HG03066 (cell line): ENCODE data around the gene TESMIN.

ENCODE experiments used
- ATAC-seq: cut with Tn5 transposase; IDR thresholded peaks from one replicate; pipeline ENCODE4 v1.9.1; 2021; ENCODE audit warnings: low read depth; ENCODE audit not compliant: unreplicated experiment

Gene TESMIN

DNA sequence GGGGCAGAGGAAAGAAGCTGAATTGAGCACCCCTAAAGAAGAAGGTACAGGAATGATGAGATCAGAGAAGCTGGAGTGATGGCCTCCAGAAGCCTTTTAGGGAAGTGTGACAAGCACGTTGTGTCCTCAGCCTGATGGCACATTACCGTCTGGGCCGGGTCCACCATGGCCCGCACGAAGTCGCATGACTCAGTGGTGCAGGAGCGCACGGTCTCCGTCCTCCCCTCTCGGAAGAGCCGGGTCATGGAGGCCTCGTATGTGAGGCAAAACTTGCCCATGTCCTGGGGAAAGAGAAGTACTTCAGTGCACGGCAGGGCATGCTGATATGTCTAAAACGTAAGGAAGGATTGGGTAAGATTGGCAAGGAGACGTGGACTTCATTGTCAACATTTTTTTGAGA is 11.2 kb upstream of the TESMIN start:
- ATAC-seq, result no peak

DNA sequence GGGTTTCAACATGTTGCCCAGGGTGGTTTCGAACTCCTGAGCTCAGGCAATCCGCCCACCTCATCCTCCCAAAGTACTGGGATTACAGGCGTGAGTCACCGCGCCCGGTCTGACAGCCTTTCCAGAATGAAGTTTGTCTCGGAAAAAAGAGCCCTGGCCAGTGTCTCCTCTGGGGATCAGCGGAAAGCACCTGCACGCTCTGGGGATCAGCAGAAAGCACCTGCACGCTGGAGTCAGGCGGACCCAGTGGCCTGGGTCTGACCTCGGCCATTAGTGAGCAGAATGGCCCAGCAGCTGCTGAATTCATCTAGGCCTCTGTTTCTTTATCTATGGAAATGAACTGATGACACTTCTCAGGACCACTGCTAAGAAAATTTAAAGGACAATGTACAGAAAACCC is 10.5 kb upstream of the TESMIN start:
- ATAC-seq, result no peak

DNA sequence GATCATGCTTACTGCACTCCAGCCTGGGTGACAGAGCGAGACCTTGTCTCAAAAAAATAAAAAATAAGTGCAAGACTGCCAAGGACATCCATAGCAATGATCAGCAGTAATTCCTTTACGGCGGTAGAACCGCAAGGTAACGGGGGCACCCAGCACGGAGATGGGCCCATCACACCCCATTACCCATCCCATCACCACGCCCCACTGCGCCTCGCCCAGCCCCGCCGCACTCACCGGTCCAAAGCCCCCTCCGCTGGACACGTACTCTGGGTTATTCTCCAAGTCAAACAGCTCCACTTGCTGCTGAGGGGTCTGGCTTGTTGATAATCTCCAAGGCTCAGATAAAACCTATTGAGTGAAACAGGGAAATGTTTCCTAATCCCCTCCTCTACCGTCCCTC is 8.7 kb upstream of the TESMIN start:
- ATAC-seq, result no peak

DNA sequence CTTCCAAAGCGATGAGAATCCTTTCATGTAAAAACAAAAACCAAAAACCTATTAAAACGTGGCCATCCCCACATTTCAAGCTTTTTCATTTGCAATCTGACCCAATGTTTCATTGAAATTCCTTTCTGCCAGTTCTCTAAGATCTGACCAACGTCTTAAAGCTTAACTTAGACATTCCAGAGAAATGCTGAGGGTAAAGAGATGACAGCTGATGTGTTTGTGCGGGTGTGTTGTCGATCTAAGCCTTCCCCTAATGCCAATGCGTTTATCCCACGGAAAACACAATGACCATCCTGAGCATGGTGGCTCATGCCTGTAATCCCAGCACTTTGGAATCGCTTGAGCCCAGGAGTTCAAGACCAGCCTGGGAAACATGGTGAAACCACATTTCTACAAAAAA is 6.4 kb upstream of the TESMIN start:
- no peak for ATAC-seq

DNA sequence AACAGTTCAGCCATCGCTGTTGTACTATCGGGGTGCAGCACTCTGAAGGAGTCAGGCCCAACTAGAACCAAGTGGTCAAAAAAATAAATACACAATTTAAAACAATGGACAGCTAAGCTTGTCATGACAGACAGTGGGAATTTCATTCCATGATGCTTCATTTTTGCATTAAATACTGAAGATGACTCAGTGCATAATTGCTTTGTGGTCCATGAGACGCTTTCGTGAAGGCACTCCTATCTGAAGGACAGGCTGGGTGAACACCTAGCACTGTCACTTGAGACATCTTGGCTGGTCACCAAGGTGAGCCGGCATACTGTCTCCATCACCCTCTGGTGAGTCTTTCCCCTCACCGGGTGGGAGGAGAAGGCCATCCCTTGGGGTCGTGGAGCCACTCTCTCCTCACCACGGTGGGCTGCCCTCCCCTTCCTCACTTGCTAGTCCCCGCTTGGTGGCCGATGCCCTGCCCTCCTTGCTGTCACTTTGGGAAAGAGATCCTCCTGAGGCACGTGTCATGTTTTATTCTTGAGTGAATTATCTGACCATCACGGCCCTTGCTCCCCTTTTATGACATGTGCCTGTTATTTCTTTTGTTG is 4.9 kb upstream of the TESMIN start:
- no peak for ATAC-seq

DNA sequence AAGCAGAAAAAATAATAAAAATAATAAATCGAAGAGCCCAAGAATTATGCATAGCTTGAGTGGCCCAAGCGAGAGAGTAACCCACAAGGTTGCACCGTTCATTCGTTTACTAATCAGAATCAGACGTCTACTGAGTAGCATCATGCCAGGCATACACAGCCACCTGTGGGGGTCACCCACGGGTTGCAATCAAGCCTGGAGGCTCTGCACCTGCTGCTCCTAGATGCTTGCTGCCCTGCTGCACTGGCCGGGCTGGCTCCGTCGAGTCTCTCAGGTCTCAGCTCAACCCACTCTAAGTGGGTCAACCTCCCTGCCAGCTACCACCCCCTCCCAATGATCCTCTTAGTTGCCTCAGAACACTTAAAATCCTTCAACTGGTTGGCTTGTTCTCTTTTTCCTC is 2.0 kb upstream of the TESMIN start:
- ATAC-seq, result no peak

DNA sequence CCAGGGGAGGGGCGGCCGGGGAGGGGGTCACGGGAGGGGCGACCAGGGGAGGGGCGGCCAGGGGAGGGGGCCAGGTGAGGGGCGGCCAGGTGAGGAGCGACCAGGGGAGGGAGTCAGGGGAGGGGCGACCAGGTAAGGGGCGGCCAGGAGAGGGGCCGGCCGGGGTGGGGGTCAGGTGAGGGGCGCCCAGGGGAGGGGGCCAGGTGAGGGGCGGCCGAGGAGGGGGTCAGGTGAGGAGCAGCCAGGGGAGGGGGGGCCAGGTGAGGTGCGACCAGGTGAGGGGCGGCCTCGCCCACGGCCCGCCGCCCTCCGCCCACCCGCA is 355 bp downstream of the TESMIN start:
- no peak for ATAC-seq

DNA sequence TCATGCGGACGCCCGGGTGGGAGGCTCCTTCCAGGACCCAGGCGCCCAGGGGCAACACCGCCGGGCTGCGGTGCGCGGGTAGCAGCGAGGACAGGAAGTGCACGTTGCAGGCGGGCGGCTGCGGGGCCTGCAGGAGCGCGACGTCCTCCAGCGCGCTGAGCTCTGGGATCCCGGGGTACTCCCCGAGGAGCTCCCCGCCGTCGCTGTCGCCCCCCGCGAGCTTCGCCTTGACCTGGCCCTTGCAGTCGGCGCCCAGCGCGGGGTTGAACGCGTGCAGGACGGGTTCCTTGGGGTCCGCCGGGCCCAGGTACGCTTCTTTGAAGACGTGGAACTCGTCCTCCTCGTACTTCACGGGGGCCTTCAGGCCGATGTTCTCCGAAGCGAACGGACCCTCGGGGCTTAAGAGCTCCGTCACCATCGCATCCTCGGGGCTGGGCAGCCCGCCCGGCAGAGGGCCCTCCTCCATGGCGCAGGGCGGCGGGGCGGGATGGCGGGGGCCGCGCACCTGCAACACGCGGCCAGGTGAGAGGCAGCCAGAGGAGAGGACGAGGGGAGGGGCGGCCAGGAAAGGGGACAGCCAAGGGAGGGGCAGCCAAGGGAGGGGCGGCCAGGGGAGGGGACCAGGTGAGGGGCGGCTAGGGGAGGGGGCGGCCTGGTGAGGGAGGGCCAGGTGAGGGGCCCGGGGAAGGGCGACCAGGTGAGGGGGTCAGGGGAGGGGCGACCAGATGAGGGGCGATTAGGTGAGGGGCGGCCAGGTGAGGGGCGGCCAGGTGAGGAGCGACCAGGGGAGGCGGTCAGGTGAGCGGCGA is 921 bp downstream of the TESMIN start:
- no peak for ATAC-seq

DNA sequence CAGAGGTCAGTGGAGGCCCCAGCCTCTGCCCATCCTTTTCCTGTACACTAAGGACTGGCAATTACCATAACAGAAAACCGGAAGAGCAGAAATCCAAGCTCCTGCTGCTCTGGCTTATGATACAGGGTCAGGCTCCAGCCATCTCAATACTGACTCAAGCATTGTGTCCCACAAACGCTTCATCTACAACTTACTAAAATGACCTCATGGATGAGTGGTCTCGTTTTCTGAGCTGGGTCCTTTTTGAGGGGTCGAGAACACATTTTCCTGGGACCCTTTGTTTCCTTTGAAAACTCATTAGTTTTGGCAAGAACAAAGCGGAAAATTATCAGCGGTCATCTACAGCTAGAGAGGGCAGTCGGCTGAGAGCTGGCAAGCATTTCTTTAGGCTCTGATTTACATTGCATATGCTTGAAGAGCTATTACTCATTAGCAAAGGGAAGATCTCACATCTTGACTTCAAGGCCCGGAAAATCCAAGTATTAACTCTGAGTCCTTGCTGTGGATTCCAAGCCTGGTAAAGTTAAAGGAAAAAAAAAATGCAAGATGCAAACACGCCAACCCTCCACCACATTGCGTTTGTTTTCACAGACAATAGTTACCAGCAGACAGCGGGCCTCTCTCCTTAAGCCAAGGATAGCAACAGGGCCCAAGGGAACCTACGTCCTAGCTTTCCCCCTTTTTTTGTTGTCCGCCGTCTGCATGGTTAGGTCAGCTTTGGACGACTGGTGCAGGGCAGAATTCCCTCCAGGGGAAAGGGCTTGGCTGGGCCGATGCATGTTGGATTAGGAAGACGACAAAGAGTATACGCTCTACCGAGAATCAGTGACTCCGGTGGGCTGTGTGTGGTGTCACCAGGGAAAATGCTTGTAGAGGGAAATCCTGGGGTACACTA is 1.8 kb downstream of the TESMIN start:
- no peak for ATAC-seq

DNA sequence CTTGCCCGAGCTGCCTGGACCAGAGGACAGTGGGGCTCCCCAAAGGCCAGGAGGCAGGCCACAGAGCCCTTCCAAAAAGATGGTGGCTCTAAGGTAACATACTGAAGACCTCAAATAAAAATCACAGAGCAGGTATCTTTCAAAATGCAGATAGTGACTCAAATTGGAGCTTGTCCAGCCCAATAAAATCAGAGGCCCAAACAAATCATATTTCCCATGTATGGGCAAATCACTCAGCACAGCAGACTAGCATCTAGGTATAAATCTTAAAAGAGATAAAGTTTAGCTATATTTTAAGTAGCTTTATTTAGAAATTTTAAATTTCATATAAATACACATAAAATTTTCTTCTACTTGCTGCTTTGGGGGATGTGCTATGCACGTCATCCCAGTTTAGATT is 3.3 kb downstream of the TESMIN start:
- no peak for ATAC-seq

DNA sequence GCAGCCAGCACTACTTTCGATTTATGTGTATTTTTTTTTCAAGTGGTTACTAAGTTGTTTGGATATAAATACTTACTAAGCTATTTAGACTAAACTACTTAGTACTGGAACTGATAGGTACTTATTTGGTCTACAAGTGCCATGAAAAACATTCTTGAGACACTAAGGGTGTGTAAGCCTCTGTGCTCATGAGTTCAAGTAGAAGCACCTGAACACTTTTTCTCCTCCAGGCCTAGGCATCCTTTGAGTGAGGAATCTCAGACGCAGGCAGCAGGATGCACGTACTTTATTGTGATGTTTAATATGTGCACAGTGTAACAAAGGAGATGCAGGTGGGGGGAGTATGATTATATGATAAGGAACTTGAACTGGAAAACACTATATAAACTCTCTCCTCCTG is 7.8 kb downstream of the TESMIN start:
- no peak for ATAC-seq

DNA sequence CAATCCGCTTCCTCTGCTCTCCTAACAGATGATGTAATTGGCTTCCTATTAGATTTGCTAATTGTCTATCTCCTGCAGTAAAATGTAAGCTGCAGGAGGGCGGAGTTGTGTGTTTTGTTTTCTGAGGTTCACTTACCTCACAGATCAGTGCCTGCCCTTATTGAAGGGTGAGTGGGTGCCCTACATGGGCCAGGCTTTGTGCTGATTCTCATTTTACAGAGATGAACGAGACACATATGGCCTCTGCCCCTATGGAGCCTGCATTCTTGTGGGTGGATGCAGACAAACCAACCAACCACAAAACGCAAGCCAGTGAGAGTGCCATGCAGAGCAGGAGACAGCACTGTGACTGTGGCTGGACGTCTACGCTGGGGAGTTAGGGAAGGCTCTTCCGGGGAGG is 9.9 kb downstream of the TESMIN start:
- no peak for ATAC-seq

DNA sequence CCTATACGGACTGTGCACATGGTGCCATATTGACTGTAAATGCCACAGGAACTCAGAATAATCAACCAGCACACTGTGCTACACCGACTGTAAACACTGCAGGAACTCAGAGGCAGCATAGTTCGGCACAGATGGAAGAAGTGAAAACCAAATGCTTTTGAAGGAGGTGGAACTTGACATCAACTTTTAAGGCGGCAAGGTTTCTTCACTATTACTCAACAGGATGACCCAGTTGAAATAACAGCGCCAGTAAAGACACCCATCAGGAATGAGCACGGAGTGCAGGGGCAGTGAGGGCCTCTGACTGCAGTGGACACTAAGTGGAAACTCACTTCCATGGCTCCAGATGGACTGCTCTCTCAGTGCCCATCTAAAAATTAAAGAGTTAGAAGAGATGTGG is 15.7 kb downstream of the TESMIN start:
- no peak for ATAC-seq

DNA sequence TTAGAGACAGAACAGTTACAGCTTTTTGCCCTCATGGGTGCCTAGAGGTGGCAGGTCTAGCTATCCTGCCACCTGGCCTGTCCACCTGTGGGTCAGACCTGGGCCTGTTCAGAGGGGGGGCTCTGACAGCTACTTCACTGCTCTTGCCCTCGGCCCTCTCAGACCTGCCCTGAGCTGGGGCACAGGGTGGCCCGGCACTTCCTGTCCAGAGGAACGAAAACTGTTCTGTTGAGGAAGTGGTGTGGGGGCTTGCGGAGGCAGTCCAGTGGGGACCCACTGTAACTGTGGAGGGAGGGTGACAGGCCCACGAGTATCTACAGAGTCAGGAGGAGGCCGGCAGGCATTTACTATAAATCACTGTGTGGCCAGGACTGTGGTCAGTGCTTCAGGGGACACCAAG is 16.2 kb downstream of the TESMIN start:
- no peak for ATAC-seq

DNA sequence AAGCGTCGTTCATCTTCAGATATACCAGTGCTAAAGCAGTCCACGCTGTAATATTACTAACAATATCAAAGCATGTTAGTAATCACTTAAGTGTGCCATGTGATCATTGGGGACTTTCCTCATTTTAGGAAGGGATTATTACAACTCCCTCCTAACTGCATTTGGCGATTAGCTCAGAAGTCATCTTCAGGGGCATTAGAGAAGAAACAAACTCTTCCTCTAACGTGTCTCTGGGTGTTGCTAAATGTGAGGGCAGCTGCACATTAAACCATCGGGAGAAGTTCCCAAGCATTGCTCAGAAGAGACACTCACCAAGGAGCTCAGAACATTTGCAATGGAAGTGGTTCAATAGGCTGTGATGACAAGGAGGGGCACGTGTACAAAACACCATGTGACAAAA is 17.2 kb downstream of the TESMIN start:
- ATAC-seq, result no peak

DNA sequence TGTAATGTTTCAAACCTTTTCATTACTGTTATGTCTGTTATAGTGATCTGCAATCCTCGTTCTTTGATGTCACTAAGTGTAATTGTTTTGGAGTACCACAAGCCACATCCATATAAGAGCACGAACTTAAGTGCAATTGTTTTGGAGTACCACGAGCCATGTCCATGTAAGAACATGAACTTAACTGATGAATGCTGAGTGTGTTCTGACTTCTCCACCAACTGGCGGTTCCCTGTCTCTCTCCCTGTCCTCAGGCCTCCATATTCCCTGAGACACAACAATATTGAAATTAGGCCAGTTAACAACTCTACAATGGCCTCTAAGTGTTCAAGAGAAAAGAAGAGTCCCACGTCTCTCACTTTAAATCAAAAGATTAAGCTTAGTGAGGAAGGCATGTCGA is 23.5 kb downstream of the TESMIN start:
- no peak for ATAC-seq

DNA sequence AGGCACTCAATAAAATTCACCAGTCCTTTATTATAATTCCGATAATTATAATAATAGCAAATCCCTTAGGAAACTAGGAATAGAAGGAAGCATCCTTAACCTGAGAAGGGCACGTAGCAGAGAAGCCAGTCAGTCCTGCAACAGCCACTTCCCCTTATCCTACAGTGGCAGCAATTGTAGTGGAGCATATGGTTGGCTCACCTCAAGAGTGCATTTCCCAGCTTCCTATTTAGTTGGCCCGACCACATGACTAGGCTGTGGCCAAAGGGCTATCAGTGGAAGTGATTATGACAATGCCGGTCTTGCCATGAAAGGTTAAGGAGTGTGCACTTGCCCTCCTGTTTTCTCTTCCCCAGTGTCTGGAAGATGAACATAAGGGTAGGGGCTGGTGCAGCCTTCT is 27.0 kb downstream of the TESMIN start:
- ATAC-seq, result no peak

DNA sequence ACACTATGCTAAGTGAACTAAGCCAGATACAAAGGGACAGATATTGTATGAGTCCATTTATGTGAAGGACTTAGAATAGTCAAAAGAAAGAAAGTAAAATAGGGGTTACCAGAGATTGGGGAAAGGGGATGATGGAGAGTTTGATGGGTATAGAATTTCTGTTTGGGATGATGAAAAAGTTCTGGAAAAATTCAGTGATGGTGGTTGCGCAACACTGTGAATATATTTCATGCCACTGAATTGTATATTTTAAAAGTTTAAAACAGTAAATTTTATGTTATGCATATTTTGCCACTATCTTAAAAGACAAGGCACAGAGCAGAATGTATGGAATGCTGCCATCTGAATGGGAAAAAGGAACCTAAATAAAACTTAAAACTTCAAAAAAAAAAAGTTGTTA is 29.2 kb downstream of the TESMIN start:
- ATAC-seq, result no peak

DNA sequence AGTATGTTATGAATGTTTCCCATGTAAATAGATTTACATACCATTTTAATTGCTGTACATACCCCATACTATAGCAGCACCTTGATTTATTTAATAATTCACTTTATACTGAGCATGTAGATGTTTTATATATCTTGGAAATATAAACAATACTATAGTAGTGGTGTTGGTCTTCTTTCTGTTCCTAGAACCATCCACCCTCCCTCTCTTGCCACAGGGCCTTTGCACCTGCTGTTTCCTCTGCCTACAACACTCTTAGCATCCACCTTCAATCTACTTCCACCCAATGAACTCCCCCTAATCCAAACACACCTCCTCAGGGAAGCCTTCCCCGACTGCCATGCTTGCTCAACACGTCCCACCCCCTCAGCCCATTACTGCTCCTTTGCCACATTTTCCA is 30.2 kb downstream of the TESMIN start:
- ATAC-seq, result no peak

DNA sequence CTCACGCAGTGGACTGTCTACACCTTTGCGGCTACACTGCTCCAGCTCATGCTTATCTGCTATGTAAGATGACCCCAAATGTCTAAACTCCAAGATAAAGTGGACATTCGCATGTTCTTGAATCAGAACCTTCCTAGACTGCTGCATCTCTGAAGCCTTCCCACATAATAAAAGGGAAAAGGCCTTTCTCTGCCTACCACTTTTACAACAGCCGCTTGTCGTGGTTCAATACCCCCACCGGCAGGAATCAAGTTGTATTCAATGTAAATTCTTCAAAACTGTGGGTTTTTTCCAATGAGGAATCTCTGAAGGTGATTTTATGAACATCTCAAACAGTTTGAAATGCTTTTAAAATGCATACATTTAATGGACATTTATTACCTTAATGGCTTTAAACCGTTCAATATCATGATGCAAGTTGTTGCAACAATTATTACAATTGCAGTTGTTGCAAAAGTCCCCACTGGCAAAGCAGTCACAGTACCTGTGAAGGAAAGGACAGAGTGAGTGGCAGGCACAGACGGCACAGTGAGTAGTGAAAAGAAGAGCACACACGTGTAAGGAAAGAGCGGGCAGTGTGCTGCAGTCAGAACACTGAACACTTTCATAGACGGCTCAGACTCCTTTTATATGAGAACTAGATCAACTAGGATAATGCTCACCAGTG is 35.7 kb downstream of the TESMIN start:
- no peak for ATAC-seq
